Gastroesophageal sphincter (tissue), 3 donors: ENCODE results near the gene L3MBTL2.

Source experiments
- CTCF ChIP-seq, 4 experiments: fragments of 200-600 bp in 2 of 4; fragments of 450-650 bp in 2 of 4; sonication (generic) in 1 of 4; IDR thresholded peaks; one replicate each; pipeline ENCODE4 v1.5.1; 2017 to 2019; ENCODE audit warnings: antibody characterized with exemption in 4 of 4, mild to moderate bottlenecking in 2 of 4, moderate library complexity in 2 of 4
- EP300 ChIP-seq: sonication (generic); formaldehyde crosslinking; IDR thresholded peaks from one replicate; pipeline ENCODE4 v1.6.1; 2017; ENCODE audit warnings: antibody characterized with exemption, mild to moderate bottlenecking
- POLR2A ChIP-seq, 2 donors: fragments of 450-650 bp; IDR thresholded peaks; one replicate each; pipeline ENCODE4 v1.6.1; 2017; ENCODE audit warnings: antibody characterized with exemption in 2 of 2, mild to moderate bottlenecking in 2 of 2, moderate library complexity in 1 of 2

DNA sequence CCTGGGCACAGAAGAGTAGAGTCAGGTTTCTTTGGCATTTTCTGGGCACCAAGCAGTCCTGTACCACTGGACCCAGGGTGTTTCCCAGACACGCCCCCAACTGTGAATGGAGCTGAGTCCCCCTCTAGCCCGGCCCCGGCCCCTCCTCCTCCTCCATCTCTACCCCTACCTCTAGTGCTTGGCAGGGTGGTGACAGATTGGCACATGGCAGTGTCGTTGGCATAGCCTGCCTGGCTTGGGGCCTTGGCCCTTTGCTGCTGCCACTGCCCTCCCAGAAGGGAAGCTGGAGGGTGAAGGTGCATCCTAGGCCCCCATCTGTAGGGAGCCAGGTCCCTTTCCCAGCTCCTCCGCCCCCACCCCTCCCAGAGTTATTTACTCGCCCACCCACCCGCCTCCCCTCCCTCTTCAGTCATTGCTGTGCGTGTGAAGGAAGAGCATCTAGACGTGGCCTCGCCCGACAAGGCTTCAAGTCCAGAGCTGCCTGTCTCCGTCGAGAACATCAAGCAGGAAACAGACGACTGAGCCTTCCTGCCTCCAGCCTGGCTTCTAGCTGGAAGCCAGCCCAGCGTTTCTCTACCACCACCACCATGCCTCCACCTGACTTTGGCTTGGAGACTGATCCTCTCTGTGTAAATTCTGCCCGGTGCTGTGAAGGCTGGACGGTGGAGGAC is 24.8 kb downstream of the L3MBTL2 start:
- TF ChIP-seq CTCF (IDR thresholded peaks at IDR 0.05): no peak
- TF ChIP-seq POLR2A (IDR thresholded peaks at IDR 0.05): no peak
- TF ChIP-seq EP300: no peak
